Muscle layer of colon (tissue), 2 donors: ENCODE measurements around the gene RPP21.
A peak's percentile ranks its signal among the peaks of the same experiment; 100 is the strongest.

Experiments
- H3K27ac ChIP-seq: one replicate; pipeline ENCODE4 v1.7.0; 2013; ENCODE audit warnings: low read depth, mild to moderate bottlenecking, low read length, moderate library complexity
- H3K27me3 ChIP-seq, 2 donors: one replicate each; pipeline ENCODE4 v1.7.0; 2013; ENCODE audit warnings: low read length in 2 of 2, mild to moderate bottlenecking in 2 of 2; ENCODE audit not compliant: insufficient read depth in 2 of 2, control insufficient read depth in 1 of 2
- H3K36me3 ChIP-seq: one replicate; pipeline ENCODE4 v1.7.0; 2013; ENCODE audit warnings: mild to moderate bottlenecking, low read length; ENCODE audit not compliant: insufficient read depth
- H3K4me1 ChIP-seq: one replicate; pipeline ENCODE4 v1.7.0; 2013; ENCODE audit warnings: mild to moderate bottlenecking, low read length; ENCODE audit not compliant: insufficient read depth
- H3K4me3 ChIP-seq, 2 donors: one replicate each; pipeline ENCODE4 v1.7.0; 2013; ENCODE audit warnings: low read length in 2 of 2, low read depth in 1 of 2, mild to moderate bottlenecking in 1 of 2, moderate library complexity in 1 of 2
- H3K9ac ChIP-seq: one replicate; pipeline ENCODE4 v1.7.0; 2013; ENCODE audit warnings: low read length
- H3K9me3 ChIP-seq: one replicate; pipeline ENCODE4 v1.7.0; 2013; ENCODE audit warnings: mild to moderate bottlenecking, low read length
- donor health status: abdominal sarcoma.
- donor health status: Adenocarcinoma of cecum.

The RPP21 gene

GRCh38 chr6:30344868-30345671 is at the start of gene RPP21:
Gene RPP21 (plus strand): TSS chr6:30345156. CDS start chr6:30345172, 16 bp downstream.
- Histone ChIP-seq H3K4me3 (peak within 1 kb of the TSS; percentile 65 to 97), H3K36me3 (peaks cover 38% of the 10 kb centered on the region), H3K27me3 (no peaks in the 10 kb centered on the region), H3K9me3 (no peaks in the 10 kb centered on the region), H3K4me1 (peaks cover 12% of the 10 kb centered on the region), H3K27ac (peak within 1 kb of the TSS; percentile 91), H3K9ac (peak within 1 kb of the TSS; percentile 29)

- H3K27ac ChIP-seq = no peak overlapping the region
- no peaks in the 10 kb centered on the region for H3K4me1 ChIP-seq
- H3K27me3 ChIP-seq = no peaks in the 10 kb centered on the region
- peaks cover 37% of the 10 kb centered on the region for H3K36me3 ChIP-seq
- no peaks in the 10 kb centered on the region for H3K9me3 ChIP-seq
- H3K9ac ChIP-seq = no peak overlapping the region
- no peak overlapping the region for H3K4me3 ChIP-seq
Measured at GRCh38 chr6:30295837-30296236, 49.1 kb upstream of the RPP21 start.

- Histone ChIP-seq H3K9me3 (no peaks in the 10 kb centered on the region), H3K27ac (no peak overlapping the region), H3K4me3 (no peak overlapping the region), H3K27me3 (no peaks in the 10 kb centered on the region), H3K4me1 (no peaks in the 10 kb centered on the region), H3K9ac (no peak overlapping the region), H3K36me3 (no peaks in the 10 kb centered on the region)
Measured at GRCh38 chr6:30304002-30304401, 41.0 kb upstream of the RPP21 start.

GRCh38 chr6:30311101-30311500 is 33.9 kb upstream of the RPP21 start:
- Histone ChIP-seq H3K4me3 (no peak overlapping the region), H3K27ac (no peak overlapping the region), H3K4me1 (no peaks in the 10 kb centered on the region), H3K9ac (no peak overlapping the region), H3K9me3 (no peaks in the 10 kb centered on the region), H3K36me3 (peaks cover 16% of the 10 kb centered on the region), H3K27me3 (no peaks in the 10 kb centered on the region)

GRCh38 chr6:30311671-30312070 is 33.3 kb upstream of the RPP21 start:
- H3K4me1 ChIP-seq = no peaks in the 10 kb centered on the region
- no peak overlapping the region for H3K27ac ChIP-seq
- H3K27me3 ChIP-seq = no peaks in the 10 kb centered on the region
- H3K36me3 ChIP-seq = peaks cover 16% of the 10 kb centered on the region
- no peak overlapping the region for H3K4me3 ChIP-seq
- H3K9ac ChIP-seq = no peak overlapping the region
- no peaks in the 10 kb centered on the region for H3K9me3 ChIP-seq

GRCh38 chr6:30312266-30312665 is 32.7 kb upstream of the RPP21 start:
- peaks cover 16% of the 10 kb centered on the region for H3K36me3 ChIP-seq

GRCh38 chr6:30312676-30313321 is 32.2 kb upstream of the RPP21 start:
- Histone ChIP-seq H3K9ac (no peak overlapping the region), H3K9me3 (no peaks in the 10 kb centered on the region), H3K27ac (no peak overlapping the region), H3K27me3 (no peaks in the 10 kb centered on the region), H3K4me3 (no peak overlapping the region), H3K36me3 (peaks cover 16% of the 10 kb centered on the region), H3K4me1 (peaks cover under 1% of the 10 kb centered on the region)

More at GRCh38 chr6:30312266-30312665, 32.7 kb upstream of the RPP21 start:
- Histone ChIP-seq H3K9ac (no peak overlapping the region), H3K27ac (no peak overlapping the region), H3K4me3 (no peak overlapping the region), H3K4me1 (no peaks in the 10 kb centered on the region), H3K9me3 (no peaks in the 10 kb centered on the region), H3K27me3 (no peaks in the 10 kb centered on the region)

- Histone ChIP-seq H3K9me3 (no peaks in the 10 kb centered on the region), H3K4me1 (peaks cover 8% of the 10 kb centered on the region), H3K9ac (no peak overlapping the region), H3K4me3 (no peak overlapping the region), H3K36me3 (peaks cover 16% of the 10 kb centered on the region), H3K27me3 (no peaks in the 10 kb centered on the region), H3K27ac (no peak overlapping the region)
Measured at GRCh38 chr6:30315156-30315555, 29.8 kb upstream of the RPP21 start.

GRCh38 chr6:30317913-30318589 is 26.9 kb upstream of the RPP21 start:
- Histone ChIP-seq H3K27ac (no peak overlapping the region), H3K4me1 (peaks cover 14% of the 10 kb centered on the region), H3K27me3 (no peaks in the 10 kb centered on the region), H3K9me3 (no peaks in the 10 kb centered on the region), H3K36me3 (peaks cover 12% of the 10 kb centered on the region), H3K4me3 (no peak overlapping the region), H3K9ac (no peak overlapping the region)

- Histone ChIP-seq H3K27ac (no peak overlapping the region), H3K4me1 (peaks cover 14% of the 10 kb centered on the region), H3K4me3 (no peak overlapping the region), H3K36me3 (peaks cover under 1% of the 10 kb centered on the region), H3K9me3 (no peaks in the 10 kb centered on the region), H3K9ac (no peak overlapping the region), H3K27me3 (no peaks in the 10 kb centered on the region)
Measured at GRCh38 chr6:30319146-30319835, 25.7 kb upstream of the RPP21 start.
